ENCODE measurements around the gene CACNA1A. TPM values are rescaled to one million over a fixed set of nuclear protein-coding genes. Genes with fewer than 3 reads are reported as not detected.
A peak's percentile ranks its signal among the peaks of the same experiment; 100 is the strongest.
"Not testable (repeated sequence)": the region's sequence is repeated elsewhere in the genome, so short reads cannot be mapped to it uniquely, and the experiment has no call there.

CACNA1A gene
- polyA plus RNA-seq, 1 donor from 2014 or later: 3.1 TPM

DNA sequence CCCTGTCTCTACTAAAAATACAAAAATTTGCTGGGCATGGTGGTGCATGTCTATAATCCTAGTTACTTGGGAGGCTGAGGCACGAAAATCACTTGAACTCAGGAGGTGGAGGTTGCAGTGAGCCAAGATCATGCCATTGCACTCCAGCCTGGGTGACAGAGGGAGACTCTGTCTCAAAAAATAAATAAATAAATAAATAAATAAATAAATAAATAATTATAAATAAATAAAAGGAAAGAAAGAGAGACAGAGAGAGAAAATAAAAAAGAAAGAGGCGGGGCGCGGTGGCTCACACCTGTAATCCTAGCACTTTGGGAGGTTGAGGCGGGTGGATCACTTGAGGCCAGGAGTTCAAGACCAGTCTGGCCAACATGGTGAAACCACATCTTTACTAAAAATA is 328.7 kb downstream of the CACNA1A start:
- peaks cover 9 to 25% (median 25%) of the 10 kb centered on the region in 3 donors for H3K4me1 Mint-ChIP-seq
- H3K27me3 Mint-ChIP-seq, H3K27ac Mint-ChIP-seq, H3K9me3 Mint-ChIP-seq, H3K4me3 Mint-ChIP-seq, H3K36me3 Mint-ChIP-seq: not testable (repeated sequence)

DNA sequence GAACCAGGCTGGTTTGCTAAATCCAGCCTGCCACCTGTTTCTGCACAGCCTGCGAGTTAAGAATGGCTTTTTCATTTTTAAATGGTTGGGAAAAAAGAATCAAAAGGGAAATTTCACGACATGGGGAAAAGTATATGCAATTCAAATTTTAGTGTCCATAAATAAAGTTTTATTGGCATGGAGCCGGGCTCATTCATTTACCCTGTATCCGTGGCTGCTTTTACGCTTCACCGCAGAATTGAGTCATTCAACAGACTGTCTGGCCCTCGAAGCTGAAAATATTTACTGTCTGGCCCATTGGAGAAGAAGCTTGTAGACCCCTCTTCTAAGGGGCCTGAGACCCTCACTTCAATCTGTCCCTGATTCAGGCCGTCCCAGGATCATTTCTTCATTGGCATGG is 329.9 kb downstream of the CACNA1A start:
- Mint-ChIP-seq H3K4me1 (peaks cover 7 to 26% (median 22%) of the 10 kb centered on the region in 3 donors), H3K9me3 (no peaks in the 10 kb centered on the region)

DNA sequence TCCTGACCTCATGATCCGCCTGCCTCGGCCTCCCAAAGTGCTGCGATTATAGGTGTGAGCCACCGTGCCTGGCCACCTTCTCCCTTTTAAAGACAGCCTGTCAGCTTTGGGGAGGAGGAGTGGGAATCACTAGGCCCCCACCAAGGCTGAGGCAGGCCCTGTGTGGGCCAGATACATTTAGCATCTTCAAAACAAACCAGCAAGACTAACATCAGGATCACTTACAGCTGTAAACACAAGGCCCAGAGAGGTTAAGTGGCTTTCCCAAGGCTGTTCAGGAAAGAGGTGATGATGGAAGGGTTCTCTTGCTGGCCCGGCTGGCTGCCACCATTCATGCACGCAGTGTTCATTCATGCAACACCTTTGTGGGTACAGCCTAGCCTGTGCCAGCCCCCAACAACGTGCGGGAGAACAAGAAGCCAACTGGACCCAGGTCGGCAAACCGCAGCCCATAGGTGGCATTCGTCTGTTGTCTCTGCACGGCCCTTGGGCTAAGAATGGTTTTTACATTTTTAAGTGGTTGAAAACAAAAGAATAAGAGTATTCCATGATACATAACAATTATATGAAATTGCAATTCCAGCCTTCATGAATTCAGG is 333.0 kb downstream of the CACNA1A start:
- Mint-ChIP-seq H3K4me3 (peak overlapping the region in 3 of 4 donors; percentile 26 to 71 (median 60)), H3K9me3 (no peaks in the 10 kb centered on the region), H3K27ac (peak overlapping the region; percentile 39 to 85 (median 75)), H3K27me3 (no peaks in the 10 kb centered on the region), H3K4me1 (peaks cover 22 to 37% (median 29%) of the 10 kb centered on the region in 3 donors), H3K36me3 (peaks cover 2% of the 10 kb centered on the region)

More for the DNA sequence above, 329.9 kb downstream of the CACNA1A start:
- no peak overlapping the region for H3K4me3 Mint-ChIP-seq
- H3K36me3 Mint-ChIP-seq: peaks cover 2% of the 10 kb centered on the region
- no peaks in the 10 kb centered on the region for H3K27me3 Mint-ChIP-seq
- no peak overlapping the region for H3K27ac Mint-ChIP-seq

DNA sequence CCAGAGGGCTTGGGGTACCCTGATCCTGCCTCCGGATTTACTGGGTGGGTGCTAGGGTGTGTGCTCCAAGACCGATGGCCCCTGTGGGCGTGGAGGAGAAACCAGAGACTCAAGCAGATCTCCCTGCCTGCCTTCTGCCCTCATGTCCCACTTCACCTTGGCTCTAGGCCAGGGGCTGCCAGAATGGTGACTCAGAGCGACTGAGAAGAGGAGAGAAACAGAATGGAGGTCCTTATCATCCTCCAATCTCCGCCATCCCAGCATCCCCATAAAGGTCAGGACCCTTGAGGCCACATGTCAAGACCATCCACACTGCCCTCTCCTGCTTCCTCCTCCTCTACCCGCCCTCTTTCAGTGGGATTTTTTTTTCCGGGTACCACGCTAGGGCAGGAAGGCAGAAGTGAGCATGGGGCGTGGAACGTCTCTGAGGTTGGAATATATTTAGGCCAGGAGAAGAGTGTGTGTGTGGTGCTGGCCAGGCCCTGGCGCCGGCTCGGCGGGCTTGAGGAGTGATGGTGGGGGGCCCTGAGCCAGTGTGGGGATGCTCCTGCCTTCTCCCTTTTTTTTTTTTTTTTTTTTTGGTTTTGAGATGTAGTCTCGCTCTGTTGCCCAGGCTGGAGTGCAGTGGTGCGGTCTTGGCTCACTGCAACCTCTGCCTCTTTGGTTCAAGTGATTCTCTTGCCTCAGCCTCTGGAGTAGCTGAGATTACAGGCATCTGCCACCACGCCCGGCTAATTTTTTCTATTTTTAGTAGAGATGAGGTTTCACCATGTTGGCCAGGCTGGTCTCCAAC is 333.7 kb downstream of the CACNA1A start:
- H3K4me1 Mint-ChIP-seq: peaks cover 27 to 39% (median 34%) of the 10 kb centered on the region in 3 donors
- peak overlapping the region in 3 of 4 donors; percentile 50 to 74 (median 71) for H3K4me3 Mint-ChIP-seq
- H3K9me3 Mint-ChIP-seq: no peaks in the 10 kb centered on the region
- no peaks in the 10 kb centered on the region for H3K27me3 Mint-ChIP-seq
- H3K27ac Mint-ChIP-seq: peak overlapping the region; percentile 75 to 92 (median 85)
- peaks cover 2% of the 10 kb centered on the region for H3K36me3 Mint-ChIP-seq

DNA sequence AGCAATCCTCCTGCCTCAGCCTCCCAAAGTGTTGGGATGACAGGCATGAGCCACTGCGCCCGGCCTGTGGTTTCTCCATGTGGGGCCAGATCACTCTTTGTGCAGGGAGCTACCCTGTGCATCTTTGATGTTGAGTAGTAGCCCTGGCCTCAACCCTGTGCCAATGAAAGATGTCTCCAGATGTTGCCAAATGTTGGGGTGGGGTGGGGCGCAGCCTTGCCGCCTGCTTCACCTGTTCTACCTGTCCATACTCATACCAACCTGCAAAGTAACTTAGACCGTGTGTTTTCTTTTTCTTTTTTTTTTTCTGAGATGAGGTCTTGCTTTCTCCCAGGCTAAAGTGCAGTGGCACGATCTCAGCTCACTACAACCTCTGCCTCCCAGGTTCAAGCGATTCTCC is 335.1 kb downstream of the CACNA1A start:
- Mint-ChIP-seq H3K36me3 (peaks cover 2% of the 10 kb centered on the region), H3K27me3 (no peaks in the 10 kb centered on the region), H3K4me1 (peaks cover 39 to 48% (median 40%) of the 10 kb centered on the region in 3 donors), H3K4me3 (peak overlapping the region in 2 of 4 donors; percentile 23 to 29), H3K9me3 (no peaks in the 10 kb centered on the region), H3K27ac (peak overlapping the region; percentile 12 to 56 (median 53))

DNA sequence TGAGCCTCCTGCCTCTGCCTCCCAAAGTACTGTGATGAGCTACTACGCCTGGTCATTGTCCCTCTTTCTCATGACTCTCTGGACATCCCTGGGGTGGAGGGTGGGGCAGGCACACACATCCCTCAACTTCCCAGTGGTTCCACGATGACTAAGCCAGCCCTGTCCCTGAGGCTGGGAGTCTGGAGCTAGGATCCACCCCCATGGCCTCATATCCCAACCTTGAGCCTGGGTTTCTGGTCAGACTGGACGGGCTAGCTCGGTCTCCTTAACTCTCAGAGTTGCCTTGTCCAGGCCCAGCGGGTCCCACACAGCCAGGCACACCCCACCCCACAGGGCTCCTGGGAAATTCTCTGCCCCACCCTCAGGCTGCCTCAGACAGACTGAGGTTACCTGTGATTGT is 336.5 kb downstream of the CACNA1A start:
- peaks cover 2% of the 10 kb centered on the region for H3K36me3 Mint-ChIP-seq
- peak overlapping the region; percentile 90 to 99 (median 99) for H3K27ac Mint-ChIP-seq
- H3K4me3 Mint-ChIP-seq: peak overlapping the region in 3 of 4 donors; percentile 65 to 94 (median 80)
- no peaks in the 10 kb centered on the region for H3K27me3 Mint-ChIP-seq
- peaks cover 39 to 53% (median 44%) of the 10 kb centered on the region in 3 donors for H3K4me1 Mint-ChIP-seq
- no peaks in the 10 kb centered on the region for H3K9me3 Mint-ChIP-seq

DNA sequence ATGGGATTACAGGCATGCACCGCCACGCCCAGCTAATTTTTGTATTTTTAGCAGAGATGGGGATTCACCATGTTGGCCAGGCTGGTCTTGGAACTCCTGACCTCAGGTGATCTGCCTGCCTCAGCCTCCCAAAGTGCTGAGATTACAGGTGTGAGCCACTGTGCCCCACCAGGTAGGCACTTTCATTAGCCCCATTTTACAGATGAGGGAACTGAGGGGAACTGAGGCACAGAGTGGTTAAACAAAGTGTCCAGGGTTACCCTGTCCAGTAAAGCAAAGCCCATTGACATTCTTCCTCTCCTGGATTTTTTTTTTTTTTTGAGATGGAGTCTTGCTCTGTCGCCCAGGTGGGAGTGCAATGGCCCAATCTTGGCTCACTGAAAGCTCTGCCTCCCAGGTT is 340.1 kb downstream of the CACNA1A start:
- H3K4me1 Mint-ChIP-seq: peaks cover 41 to 50% (median 45%) of the 10 kb centered on the region in 3 donors
- H3K27me3 Mint-ChIP-seq, H3K9me3 Mint-ChIP-seq, H3K36me3 Mint-ChIP-seq: not testable (repeated sequence)
- H3K4me3 Mint-ChIP-seq: peak overlapping the region in 2 of 4 donors; percentile 86 to 94
- peak overlapping the region; percentile 90 to 99 (median 96) for H3K27ac Mint-ChIP-seq

DNA sequence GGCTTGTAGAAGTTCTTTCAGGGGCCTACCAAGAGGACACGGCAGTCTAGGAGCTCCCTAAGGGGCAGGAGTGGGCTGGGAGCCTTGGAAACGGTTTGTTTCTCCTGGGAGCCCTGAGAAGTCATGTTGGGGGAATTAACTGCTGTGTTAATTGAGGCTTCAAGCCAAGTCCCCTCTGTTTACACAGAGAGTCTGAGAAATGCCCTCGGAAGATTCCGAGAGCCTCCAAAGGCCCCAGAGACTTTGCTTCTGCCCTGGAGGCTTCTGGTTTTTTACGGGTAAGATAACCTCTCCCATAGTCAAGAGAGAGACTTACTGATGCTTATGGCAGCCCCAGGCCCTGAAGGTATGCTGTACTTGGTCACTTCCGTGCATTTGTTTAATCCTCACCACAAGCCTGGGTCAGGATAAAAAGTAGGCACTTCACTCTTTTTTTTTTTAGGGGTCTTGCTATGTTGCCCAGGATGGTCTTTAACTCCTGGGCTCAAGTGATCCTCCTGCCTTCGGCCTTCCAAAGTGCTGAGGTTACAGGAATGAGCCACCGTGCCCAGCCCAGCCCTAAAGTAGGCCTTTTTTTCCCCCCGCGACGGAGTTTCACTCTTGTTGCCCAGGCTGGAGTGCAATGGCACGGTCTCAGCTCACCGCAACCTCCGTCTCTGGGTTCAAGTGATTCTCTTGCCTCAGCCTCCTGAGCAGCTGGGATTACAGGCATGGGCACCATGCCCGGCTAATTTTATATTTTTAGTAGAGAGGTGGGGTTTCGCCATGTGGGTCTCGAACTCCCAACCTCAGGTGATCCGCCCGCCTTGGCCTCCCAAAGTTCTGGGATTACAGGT is 340.9 kb downstream of the CACNA1A start:
- H3K4me3 Mint-ChIP-seq: peak overlapping the region in 2 of 4 donors; percentile 74 to 86
- H3K27ac Mint-ChIP-seq: peak overlapping the region; percentile 82 to 96 (median 96)
- H3K36me3 Mint-ChIP-seq: no peaks in the 10 kb centered on the region
- H3K4me1 Mint-ChIP-seq: peaks cover 41 to 49% (median 42%) of the 10 kb centered on the region in 3 donors
- H3K9me3 Mint-ChIP-seq: no peaks in the 10 kb centered on the region
- no peaks in the 10 kb centered on the region for H3K27me3 Mint-ChIP-seq

DNA sequence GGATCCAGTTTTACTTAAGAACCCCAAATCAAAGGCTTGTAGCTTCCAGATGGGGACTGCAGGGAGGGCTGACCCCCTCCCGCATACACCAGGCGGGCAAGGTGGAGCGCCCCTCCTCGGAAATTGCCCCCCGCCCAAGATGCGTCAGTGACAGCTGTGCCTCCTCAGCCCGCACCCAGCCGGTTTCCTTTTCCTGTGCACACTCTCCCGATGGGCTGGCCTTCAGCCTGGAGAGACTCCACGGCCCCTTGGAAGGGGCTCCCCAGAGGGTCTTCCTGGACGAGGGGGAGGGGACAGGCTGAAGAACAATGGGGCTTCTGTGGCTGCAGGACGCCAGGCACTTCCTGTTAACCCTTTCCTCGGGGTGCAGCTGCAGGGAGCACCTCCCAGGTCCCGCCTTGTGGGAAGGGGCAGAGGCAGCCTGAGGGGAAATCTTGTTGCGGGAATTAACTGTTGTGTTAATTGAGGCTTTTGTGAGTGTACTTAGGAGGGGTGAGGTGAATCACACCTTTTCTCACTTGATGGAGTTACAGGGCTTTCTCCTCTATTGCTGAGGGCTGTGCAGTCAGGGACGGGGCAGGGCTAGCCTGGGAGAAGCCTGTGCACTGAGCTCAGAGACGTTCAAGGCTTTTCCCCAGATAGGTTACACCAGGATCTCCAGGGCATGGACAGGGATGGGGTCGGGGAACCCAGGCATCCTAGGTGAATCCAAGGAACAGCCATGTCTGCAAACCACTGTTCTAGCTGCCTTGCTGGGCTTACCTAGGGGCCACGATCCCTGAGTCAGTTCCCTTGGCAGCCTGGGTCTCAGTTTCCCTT is 341.7 kb downstream of the CACNA1A start:
- Mint-ChIP-seq H3K4me1 (peaks cover 41 to 48% (median 42%) of the 10 kb centered on the region in 3 donors), H3K4me3 (peak overlapping the region; percentile 85 to 95 (median 90)), H3K27me3 (no peaks in the 10 kb centered on the region), H3K9me3 (no peaks in the 10 kb centered on the region), H3K27ac (peak overlapping the region; percentile 82 to 96 (median 96)), H3K36me3 (peaks cover 2% of the 10 kb centered on the region)

DNA sequence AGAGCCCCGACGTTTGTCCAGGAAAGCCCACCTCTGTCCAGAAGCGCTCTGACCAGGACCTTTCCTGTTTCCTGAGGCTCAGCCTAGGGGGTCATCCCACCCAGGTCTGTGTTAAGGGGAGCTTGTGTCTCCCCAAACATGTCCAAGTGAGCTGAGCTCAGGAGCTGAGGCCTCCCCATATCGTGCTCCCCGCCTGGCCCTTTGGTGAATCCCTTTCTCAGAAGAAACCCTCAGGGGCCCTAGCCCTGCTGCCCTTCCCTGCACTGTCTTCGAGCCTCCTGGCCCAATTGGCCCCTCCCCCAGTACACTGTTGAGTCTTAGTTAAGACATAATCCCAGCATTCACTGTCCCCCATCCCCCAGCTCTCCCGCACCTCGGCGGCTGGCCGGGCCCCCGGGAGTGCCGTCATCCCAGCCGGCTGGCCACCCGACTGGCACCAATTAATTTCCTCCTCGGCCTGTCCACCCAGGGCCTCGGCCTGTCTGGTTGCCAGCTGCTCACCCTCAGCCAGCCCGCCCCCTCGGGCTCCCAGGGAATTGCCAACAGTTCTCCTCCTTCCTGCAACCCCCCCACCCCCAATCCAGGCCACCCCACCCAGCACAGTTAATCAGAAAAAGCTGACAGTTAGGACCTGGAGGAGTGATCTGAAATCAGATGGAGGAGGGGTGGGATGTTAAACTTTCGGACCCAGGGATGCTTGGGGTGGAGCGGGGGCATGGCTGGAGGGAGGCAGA is 342.5 kb downstream of the CACNA1A start:
- Mint-ChIP-seq H3K4me1 (peaks cover 33 to 43% (median 39%) of the 10 kb centered on the region in 3 donors), H3K9me3 (no peaks in the 10 kb centered on the region), H3K36me3 (peaks cover 2% of the 10 kb centered on the region), H3K4me3 (peak overlapping the region; percentile 85 to 95 (median 90)), H3K27ac (peak overlapping the region; percentile 82 to 96 (median 96)), H3K27me3 (no peaks in the 10 kb centered on the region)

DNA sequence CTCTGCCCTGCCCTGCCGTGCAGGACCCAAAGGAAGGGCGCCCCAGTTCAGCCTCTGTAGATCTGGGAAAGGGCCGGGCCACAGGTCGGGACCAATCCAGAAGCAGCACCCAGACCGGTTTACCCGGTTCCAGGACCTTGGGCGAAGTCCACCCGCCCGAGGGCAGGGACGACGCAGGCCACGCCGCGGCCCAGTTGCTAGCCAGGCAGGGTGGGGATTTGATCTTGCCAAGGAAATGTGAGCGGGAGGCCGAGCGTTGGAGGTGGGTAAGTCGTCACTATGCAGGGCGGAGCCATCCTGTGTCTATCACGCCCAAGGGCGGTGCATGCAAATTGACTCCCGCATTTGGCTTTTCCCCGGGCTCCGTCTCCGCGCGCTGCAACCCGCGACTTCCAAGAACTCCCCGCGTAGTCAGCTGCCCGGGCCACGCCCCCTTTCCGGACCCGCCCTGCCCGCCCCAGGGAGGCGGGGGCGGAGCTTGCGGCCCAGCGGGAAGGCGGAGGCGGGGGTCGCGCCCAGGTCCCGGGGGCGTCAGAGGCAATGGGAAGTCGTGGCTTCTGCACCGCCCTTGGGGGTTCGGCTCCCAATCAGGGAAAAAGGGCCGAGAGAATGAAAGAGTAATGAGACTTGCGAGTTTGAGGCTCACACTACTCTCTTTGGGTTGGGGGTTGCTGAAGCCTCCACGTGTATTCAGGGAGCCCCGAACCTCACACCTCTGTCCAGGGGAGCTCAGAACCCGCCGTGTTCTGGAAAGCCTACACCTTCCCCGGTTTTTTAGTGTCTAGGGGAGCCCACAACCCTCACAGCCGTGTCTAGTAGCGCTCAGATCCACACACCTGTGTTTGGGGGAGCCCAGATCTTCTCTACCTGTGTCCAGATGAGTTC is 343.3 kb downstream of the CACNA1A start:
- Mint-ChIP-seq H3K9me3 (no peaks in the 10 kb centered on the region), H3K27ac (peak overlapping the region; percentile 82 to 96 (median 96)), H3K27me3 (no peaks in the 10 kb centered on the region), H3K4me3 (peak overlapping the region; percentile 85 to 95 (median 90)), H3K4me1 (peaks cover 37 to 48% (median 43%) of the 10 kb centered on the region in 3 donors), H3K36me3 (peaks cover 2% of the 10 kb centered on the region)

DNA sequence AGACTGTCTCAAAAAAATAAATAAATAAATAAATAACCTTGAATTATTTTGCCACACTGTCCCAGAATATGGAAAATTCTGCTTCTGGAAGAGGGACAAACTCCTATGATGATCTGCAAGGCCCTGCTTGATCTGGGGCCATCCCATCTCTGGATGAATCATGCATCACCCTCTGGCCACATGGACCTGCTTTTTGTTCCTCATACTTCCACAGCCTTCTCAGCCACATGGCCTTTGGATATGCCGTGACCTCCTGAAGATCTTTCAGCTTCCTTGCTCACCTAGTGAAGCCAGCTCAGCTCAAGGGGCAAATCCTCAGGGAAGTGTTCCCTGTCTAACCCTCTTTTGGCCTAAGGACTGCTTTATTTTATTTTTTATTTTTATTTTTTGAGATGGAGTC is 345.7 kb downstream of the CACNA1A start:
- peak overlapping the region in 2 of 4 donors; percentile 75 to 85 for H3K4me3 Mint-ChIP-seq

More for the DNA sequence above, 345.7 kb downstream of the CACNA1A start:
- H3K36me3 Mint-ChIP-seq: peaks cover 2% of the 10 kb centered on the region
- peaks cover 0 to 1% (median 0%) of the 10 kb centered on the region in 3 donors for H3K9me3 Mint-ChIP-seq
- H3K27me3 Mint-ChIP-seq: no peaks in the 10 kb centered on the region
- peaks cover 44 to 49% (median 45%) of the 10 kb centered on the region in 3 donors for H3K4me1 Mint-ChIP-seq
- H3K27ac Mint-ChIP-seq: peak overlapping the region in 1 of 3 donors; percentile 99
